HCT116 (cell line): ENCODE measurements around the gene ARHGEF19. TPM values are rescaled to one million over a fixed set of nuclear protein-coding genes. Genes with fewer than 3 reads are reported as not detected.
"Not testable (repeated sequence)": the region's sequence is repeated elsewhere in the genome, so short reads cannot be mapped to it uniquely, and the experiment has no call there.

Experiments used
- ATAC-seq: fragments of 200-7000 bp; cut with Tn5 transposase; 2 replicates; pipeline ENCODE4 v1.9.1; 2020; ENCODE audit warnings: mild to moderate bottlenecking, moderate library complexity
- BruUV-seq: library from RNA; stranded (reverse); fragments of 400-500 nt; replicated peaks from 2 replicates; lab custom pipeline; 2021; lab: Mats Ljungman, UMichigan
- CTCF ChIA-PET: fragments of 300-600 bp; sonication (Branson Sonifier 250); formaldehyde crosslinking; loops from one replicate; lab custom pipeline; 2021; ENCODE audit warnings: antibody characterized with exemption; lab: Charles Lee
- POLR2A ChIA-PET: fragments of 300-600, 350-600 bp; sonication (Branson Sonifier 250); formaldehyde crosslinking; loops from one replicate; lab custom pipeline; 2021; ENCODE audit warnings: antibody characterized with exemption; lab: Charles Lee
- RAD21 ChIA-PET, 2 experiments: fragments of 300-600 bp; sonication (Branson Sonifier 250); formaldehyde crosslinking; loops; one replicate each; lab custom pipeline; 2023; ENCODE audit warnings: low total read pairs in 2 of 2; ENCODE audit not compliant: uncharacterized antibody in 2 of 2, unreplicated experiment in 2 of 2, low non-redundant PET in 1 of 2; lab: Charles Lee
- DNase-seq: peaks from one replicate; pipeline ENCODE4 v3.0.0-alpha.2; 2010; ENCODE audit warnings: low read depth, low spot score
- H2AFZ ChIP-seq: fragments of 200-600 bp; shearing (Covaris generic), sonication (generic); 2 replicates; pipeline ENCODE4 v1.6.1; 2017; ENCODE audit warnings: low read depth, mixed run types, mixed read lengths, antibody characterized with exemption, low read length; ENCODE audit not compliant: poor library complexity, severe bottlenecking
- H3K27ac ChIP-seq: 2 replicates; pipeline ENCODE4 v1.5.1; 2012; ENCODE audit warnings: low read depth, low read length
- H3K27me3 ChIP-seq: fragments of 200-600 bp; sonication (generic); 2 replicates; pipeline ENCODE4 v1.6.1; 2016; ENCODE audit warnings: mixed run types, low read length, mixed read lengths; ENCODE audit not compliant: insufficient read depth
- H3K36me3 ChIP-seq, 2 experiments: fragments of 200-500 bp in 1 of 2; fragments of 200-600 bp in 1 of 2; sonication (Bioruptor generic) in 1 of 2; sonication (generic) in 1 of 2; 2 replicates each; pipeline versions ENCODE4 v1.5.1 to v1.6.1; 2014 to 2016; ENCODE audit warnings: low read length in 2 of 2, inconsistent platforms in 1 of 2, mixed read lengths in 1 of 2, mixed run types in 1 of 2; ENCODE audit not compliant: insufficient read depth in 2 of 2, control insufficient read depth in 1 of 2
- H3K4me1 ChIP-seq, 2 experiments: fragments of 200-600 bp in 1 of 2; sonication (generic) in 1 of 2; 2 replicates each; pipeline versions ENCODE4 v1.5.1 to v1.6.1; 2012 to 2017; ENCODE audit warnings: low read length in 2 of 2, inconsistent platforms in 1 of 2, mild to moderate bottlenecking in 1 of 2, mixed read lengths in 1 of 2, mixed run types in 1 of 2, moderate library complexity in 1 of 2; ENCODE audit not compliant: insufficient read depth in 2 of 2, control insufficient read depth in 1 of 2
- H3K4me2 ChIP-seq: fragments of 200-600 bp; sonication (generic); 2 replicates; pipeline ENCODE4 v1.6.1; 2017; ENCODE audit warnings: mixed run types, low read length, mixed read lengths
- H3K4me3 ChIP-seq, 2 experiments: fragments of 200-600 bp in 1 of 2; sonication (generic) in 1 of 2; replicated peaks in 1 of 2; 2 replicates each; pipeline ENCODE4 v1.5.1; 2011 to 2016; ENCODE audit warnings: low read length in 2 of 2, control low read depth in 1 of 2, low read depth in 1 of 2, mild to moderate bottlenecking in 1 of 2, mixed read lengths in 1 of 2, mixed run types in 1 of 2
- H3K79me2 ChIP-seq: fragments of 200-600 bp; sonication (generic); 2 replicates; pipeline ENCODE4 v1.6.1; 2017; ENCODE audit warnings: mild to moderate bottlenecking, mixed run types, low read length, moderate library complexity, mixed read lengths; ENCODE audit not compliant: insufficient read depth
- H3K9ac ChIP-seq: fragments of 200-600 bp; sonication (generic); 2 replicates; pipeline ENCODE4 v1.6.1; 2016; ENCODE audit warnings: low read length, mixed read lengths
- H3K9me2 ChIP-seq: fragments of 200-600 bp; sonication (generic), shearing (Covaris generic); 2 replicates; pipeline ENCODE4 v1.6.1; 2017; ENCODE audit warnings: mixed run types, mild to moderate bottlenecking, moderate library complexity; ENCODE audit not compliant: insufficient read depth
- H3K9me3 ChIP-seq, 2 experiments: fragments of 200-500 bp in 1 of 2; fragments of 200-600 bp in 1 of 2; sonication (Bioruptor generic) in 1 of 2; sonication (generic) in 1 of 2; 2 replicates each; pipeline ENCODE4 v1.6.1; 2014 to 2017; ENCODE audit warnings: low read length in 2 of 2, mixed read lengths in 2 of 2, inconsistent platforms in 1 of 2, low read depth in 1 of 2, mild to moderate bottlenecking in 1 of 2, mixed run types in 1 of 2, moderate library complexity in 1 of 2; ENCODE audit not compliant: control insufficient read depth in 1 of 2, insufficient read depth in 1 of 2
- H4K20me1 ChIP-seq: fragments of 200-600 bp; sonication (generic), shearing (Covaris generic); 2 replicates; pipeline ENCODE4 v1.6.1; 2017; ENCODE audit warnings: mixed run types, mild to moderate bottlenecking, moderate library complexity; ENCODE audit not compliant: insufficient read depth
- CEBPB ChIP-seq: IDR thresholded peaks from 2 replicates; pipeline ENCODE4 v1.6.1; 2012; ENCODE audit warnings: low read depth
- EGR1 ChIP-seq: IDR thresholded peaks from 2 replicates; pipeline ENCODE4 v1.6.1; 2012; ENCODE audit warnings: low read depth
- ELF1 ChIP-seq: IDR thresholded peaks from 2 replicates; pipeline ENCODE4 v1.6.1; 2012; ENCODE audit warnings: low read depth, borderline replicate concordance
- EZH2 ChIP-seq: fragments of 200-600 bp; sonication (generic); IDR thresholded peaks from 2 replicates; pipeline ENCODE4 v1.6.1; 2017; ENCODE audit warnings: antibody characterized with exemption, mixed run types
- JUND ChIP-seq: IDR thresholded peaks from 2 replicates; pipeline ENCODE4 v1.6.1; 2012
- MAX ChIP-seq: IDR thresholded peaks from 2 replicates; pipeline ENCODE4 v1.6.1; 2012
- POLR2A ChIP-seq: IDR thresholded peaks from 2 replicates; pipeline ENCODE4 v1.7.0; 2011; ENCODE audit warnings: borderline replicate concordance; ENCODE audit not compliant: insufficient read depth, insufficient read length; ENCODE audit errors: extremely low read depth
- ZBTB33 ChIP-seq: IDR thresholded peaks from 2 replicates; pipeline ENCODE4 v1.6.1; 2011; ENCODE audit warnings: mild to moderate bottlenecking, low read length, moderate library complexity; ENCODE audit not compliant: insufficient replicate concordance; ENCODE audit errors: extremely low read depth
- ZNF274 ChIP-seq: fragments of 200-500 bp; sonication (Bioruptor generic); IDR thresholded peaks from 2 replicates; pipeline ENCODE4 v1.6.1; 2014; ENCODE audit warnings: mild to moderate bottlenecking, low read depth, low read length, inconsistent platforms
- intact Hi-C: fragments of 100-400 bp; cut with micrococcal nuclease; formaldehyde crosslinking; loops from 2 replicates; pipeline ENCODE4 v1.10.0; 2022
- total RNA-seq: library from RNA; stranded (reverse); gene quantifications from one replicate; pipeline ENCODE4 v1.2.1, GENCODE V29; 2021; ENCODE audit not compliant: unreplicated experiment

ARHGEF19 gene
- total RNA-seq, 1 experiment from 2014 or later = 59.7 TPM

GRCh38 chr1:16168622-16169360 is 43.7 kb downstream of the ARHGEF19 start:
- peak overlapping the region; percentile 32 for H3K9ac ChIP-seq
- ChIA-PET POLR2A (interaction anchor here (0.6 to 1.6 kb wide), 6 partner anchors 12 to 22 kb away, joined by 3 to 5 read pairs (median 4); partner anchors contain the start of gene EPHA2), RAD21 (no interaction called here), CTCF (no interaction called here)
- no peaks in the 10 kb centered on the region for H3K79me2 ChIP-seq
- peak overlapping the region; percentile 84 for H3K4me2 ChIP-seq
- no peaks in the 10 kb centered on the region for H4K20me1 ChIP-seq
- no peaks in the 10 kb centered on the region for H3K9me3 ChIP-seq
- H2AFZ ChIP-seq = no peak overlapping the region
- ATAC-seq (no peak), DNase-seq (no peak)
- no peaks in the 10 kb centered on the region for H3K27me3 ChIP-seq
- BruUV-seq = no TSS peak
- no peak overlapping the region for H3K4me3 ChIP-seq
- H3K27ac ChIP-seq = no peak overlapping the region
- no peaks in the 10 kb centered on the region for H3K36me3 ChIP-seq
- intact Hi-C loops = no loop called here
- TF ChIP-seq MAX (no peak), ELF1 (no peak), ZBTB33 (no peak), EGR1 (no peak), JUND (no peak), POLR2A (no peak), CEBPB (no peak), EZH2 (no peak), ZNF274 (no peak)
- no peaks in the 10 kb centered on the region for H3K9me2 ChIP-seq
- H3K4me1 ChIP-seq = peaks cover 63 to 97% of the 10 kb centered on the region in 2 experiments

GRCh38 chr1:16168144-16168495 is 44.3 kb downstream of the ARHGEF19 start:
- CTCF ChIA-PET = not testable (repeated sequence)

More at GRCh38 chr1:16168144-16168495, 44.3 kb downstream of the ARHGEF19 start:
- Histone ChIP-seq H3K4me3 (peak overlapping the region in 1 of 2 experiments; percentile 45; a peak in 2 of 4 replicates), H3K4me2 (peak overlapping the region; percentile 84), H3K4me1 (peaks cover 66 to 97% of the 10 kb centered on the region in 2 experiments), H3K9ac (peak overlapping the region; percentile 32)
- H3K27me3 ChIP-seq, H3K9me2 ChIP-seq, H2AFZ ChIP-seq, ATAC-seq, DNase-seq, H3K79me2 ChIP-seq, H3K27ac ChIP-seq, BruUV-seq, intact Hi-C loops, H4K20me1 ChIP-seq, H3K36me3 ChIP-seq, H3K9me3 ChIP-seq, RAD21 ChIA-PET: not testable (repeated sequence)
- POLR2A ChIA-PET = interaction anchor here (0.6 to 1.6 kb wide), 5 partner anchors 11 to 15 kb away, joined by 3 to 5 read pairs (median 3); no protein-coding TSS in a partner anchor
